ENCODE data around the gene POU2F2.

DNA sequence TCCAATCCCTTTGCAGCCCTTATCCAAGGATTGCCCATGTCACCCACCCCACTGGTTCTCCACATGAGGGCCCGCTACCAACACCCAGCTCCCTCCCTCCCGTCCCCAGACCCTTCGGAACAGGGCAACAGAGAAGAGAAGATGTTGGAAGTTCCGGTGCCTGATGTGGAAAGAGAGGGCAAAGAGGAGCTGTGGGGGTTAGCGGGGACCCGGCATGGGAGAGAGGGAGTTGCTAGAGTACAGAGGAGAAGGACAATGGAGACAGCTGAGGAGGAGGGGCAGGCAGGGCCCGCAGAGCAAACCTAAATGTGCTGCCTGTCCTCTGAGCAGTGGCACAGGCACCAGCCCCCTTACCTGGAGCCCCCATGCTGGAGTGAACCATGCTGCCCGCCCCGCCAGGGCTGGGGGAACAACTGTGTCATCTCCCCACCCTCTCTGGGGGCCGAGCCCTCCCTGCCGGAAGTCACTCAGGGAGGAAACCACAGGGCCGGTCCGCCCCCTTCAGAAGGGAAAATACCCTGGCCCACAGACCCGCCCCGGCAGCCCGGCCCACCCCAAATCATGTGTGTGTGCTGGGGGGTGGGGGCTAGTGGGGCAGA, at the start of gene POU2F2:
- TF ChIP-seq, protein P1, sequence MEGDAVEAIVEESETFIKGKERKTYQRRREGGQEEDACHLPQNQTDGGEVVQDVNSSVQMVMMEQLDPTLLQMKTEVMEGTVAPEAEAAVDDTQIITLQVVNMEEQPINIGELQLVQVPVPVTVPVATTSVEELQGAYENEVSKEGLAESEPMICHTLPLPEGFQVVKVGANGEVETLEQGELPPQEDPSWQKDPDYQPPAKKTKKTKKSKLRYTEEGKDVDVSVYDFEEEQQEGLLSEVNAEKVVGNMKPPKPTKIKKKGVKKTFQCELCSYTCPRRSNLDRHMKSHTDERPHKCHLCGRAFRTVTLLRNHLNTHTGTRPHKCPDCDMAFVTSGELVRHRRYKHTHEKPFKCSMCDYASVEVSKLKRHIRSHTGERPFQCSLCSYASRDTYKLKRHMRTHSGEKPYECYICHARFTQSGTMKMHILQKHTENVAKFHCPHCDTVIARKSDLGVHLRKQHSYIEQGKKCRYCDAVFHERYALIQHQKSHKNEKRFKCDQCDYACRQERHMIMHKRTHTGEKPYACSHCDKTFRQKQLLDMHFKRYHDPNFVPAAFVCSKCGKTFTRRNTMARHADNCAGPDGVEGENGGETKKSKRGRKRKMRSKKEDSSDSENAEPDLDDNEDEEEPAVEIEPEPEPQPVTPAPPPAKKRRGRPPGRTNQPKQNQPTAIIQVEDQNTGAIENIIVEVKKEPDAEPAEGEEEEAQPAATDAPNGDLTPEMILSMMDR (conservative IDR thresholded peaks at IDR 0.05): no peak
- no peak for TF ChIP-seq EZH2 (IDR thresholded peaks at IDR 0.05; ENCODE audit: low read depth)
